Upper lobe of left lung (tissue), 4 donors: ENCODE data around the gene BSCL2.
"Not testable (repeated sequence)": the region's sequence is repeated elsewhere in the genome, so short reads cannot be mapped to it uniquely, and the experiment has no call there.

Source experiments
- CTCF ChIP-seq, 6 experiments: fragments of 450-650 bp in 4 of 6; fragments of 200-600 bp in 2 of 6; sonication (generic) in 2 of 6; IDR thresholded peaks; one replicate each; pipeline ENCODE4 v1.5.1; 2016 to 2019; ENCODE audit warnings: antibody characterized with exemption in 6 of 6
- EP300 ChIP-seq, 4 donors: sonication (generic); formaldehyde crosslinking; IDR thresholded peaks; one replicate each; pipeline ENCODE4 v1.5.1; 2017; ENCODE audit warnings: antibody characterized with exemption in 4 of 4, control low read depth in 2 of 4
- POLR2A ChIP-seq, 4 donors: fragments of 450-650 bp; IDR thresholded peaks; one replicate each; pipeline ENCODE4 v1.5.1; 2016 to 2017; ENCODE audit warnings: antibody characterized with exemption in 4 of 4, mild to moderate bottlenecking in 2 of 4

GRCh38 chr11:62749931-62750330 lies 42.7 kb upstream of the BSCL2 start:
- not testable (repeated sequence) for TF ChIP-seq CTCF, POLR2A, EP300 (IDR thresholded peaks at IDR 0.05)
